ENCODE results near the gene DCPS.
"Not testable (repeated sequence)": the region's sequence is repeated elsewhere in the genome, so short reads cannot be mapped to it uniquely, and the experiment has no call there.

The DCPS gene

DNA sequence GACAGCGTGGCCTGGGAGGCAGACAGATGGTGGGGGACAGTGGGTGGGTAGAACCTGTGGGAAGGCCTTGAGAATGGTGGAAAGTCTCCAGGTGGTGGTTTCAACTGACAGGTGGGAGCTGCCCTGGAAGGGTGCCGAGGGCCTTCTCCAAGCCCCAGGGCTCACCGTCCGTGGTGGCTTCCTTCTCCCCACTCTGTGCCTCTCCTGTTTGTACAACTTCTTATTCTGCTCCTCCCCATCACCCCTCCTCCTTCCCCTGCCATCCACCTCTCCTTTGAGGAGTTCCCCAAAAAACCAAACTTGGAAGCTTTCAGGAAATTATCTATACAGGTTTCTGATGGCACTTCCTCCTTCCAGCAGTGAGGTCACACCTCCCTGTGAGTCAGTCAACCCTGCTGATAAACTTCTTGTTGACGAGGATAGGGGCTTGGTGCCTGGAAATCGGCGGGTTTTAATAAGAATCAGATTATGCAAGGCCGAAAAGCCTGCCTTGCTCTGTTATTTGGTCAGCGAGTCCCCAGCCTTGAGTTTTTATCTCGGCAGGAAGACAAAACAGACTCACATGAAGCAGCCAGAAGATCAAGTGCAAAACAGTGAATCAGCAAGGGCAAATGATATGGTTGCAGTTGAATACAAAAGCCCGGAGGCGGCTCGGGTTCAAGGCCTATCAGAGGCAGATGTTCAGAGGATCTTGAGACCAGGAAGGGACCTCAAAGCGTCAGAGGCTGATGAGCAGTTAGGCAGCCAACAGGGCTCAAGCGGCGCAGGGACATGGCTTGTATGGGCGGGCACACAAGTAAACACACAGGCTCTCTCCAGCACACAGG lies 42.1 kb downstream of the DCPS start:
- ChIA-PET POLR2A (no interaction called here), CTCF (interaction anchor here (1.0 kb wide), 1 partner anchor 35 kb away, joined by 3 read pairs; no protein-coding TSS in a partner anchor)
- TF ChIP-seq, protein P1, sequence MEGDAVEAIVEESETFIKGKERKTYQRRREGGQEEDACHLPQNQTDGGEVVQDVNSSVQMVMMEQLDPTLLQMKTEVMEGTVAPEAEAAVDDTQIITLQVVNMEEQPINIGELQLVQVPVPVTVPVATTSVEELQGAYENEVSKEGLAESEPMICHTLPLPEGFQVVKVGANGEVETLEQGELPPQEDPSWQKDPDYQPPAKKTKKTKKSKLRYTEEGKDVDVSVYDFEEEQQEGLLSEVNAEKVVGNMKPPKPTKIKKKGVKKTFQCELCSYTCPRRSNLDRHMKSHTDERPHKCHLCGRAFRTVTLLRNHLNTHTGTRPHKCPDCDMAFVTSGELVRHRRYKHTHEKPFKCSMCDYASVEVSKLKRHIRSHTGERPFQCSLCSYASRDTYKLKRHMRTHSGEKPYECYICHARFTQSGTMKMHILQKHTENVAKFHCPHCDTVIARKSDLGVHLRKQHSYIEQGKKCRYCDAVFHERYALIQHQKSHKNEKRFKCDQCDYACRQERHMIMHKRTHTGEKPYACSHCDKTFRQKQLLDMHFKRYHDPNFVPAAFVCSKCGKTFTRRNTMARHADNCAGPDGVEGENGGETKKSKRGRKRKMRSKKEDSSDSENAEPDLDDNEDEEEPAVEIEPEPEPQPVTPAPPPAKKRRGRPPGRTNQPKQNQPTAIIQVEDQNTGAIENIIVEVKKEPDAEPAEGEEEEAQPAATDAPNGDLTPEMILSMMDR (IDR thresholded peaks at IDR 0.05; ENCODE audit: insufficient read depth, low read length, missing control alignments): no peak
- no peak for DNase-seq (ENCODE audit: low read depth, low spot score)
- H3K4me3 ChIP-seq (ENCODE audit: low read depth, low read length): no peak overlapping the region

DNA sequence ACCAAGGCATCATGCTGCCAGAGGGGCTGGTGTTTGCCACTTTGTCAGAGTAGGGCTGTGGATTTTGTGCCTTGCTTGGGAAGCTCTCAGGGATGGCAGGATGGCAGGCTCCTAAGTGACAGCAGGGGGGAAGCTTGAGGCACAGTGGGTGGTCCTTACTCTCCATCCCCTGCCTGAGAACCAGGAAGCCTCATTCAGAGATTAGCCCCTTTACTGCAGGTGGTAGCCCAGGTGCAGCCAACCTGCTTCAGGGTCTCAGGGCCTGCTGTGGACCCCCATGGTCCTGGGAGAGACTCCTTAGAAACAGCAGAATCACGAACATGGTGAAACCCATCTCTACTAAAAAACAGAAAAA lies 42.7 kb downstream of the DCPS start:
- DNase-seq (ENCODE audit: low read depth, low spot score): no peak
- no peak overlapping the region for H3K4me3 ChIP-seq (ENCODE audit: low read depth, low read length)
- TF ChIP-seq, protein P1 (IDR thresholded peaks at IDR 0.05; ENCODE audit: insufficient read depth, low read length, missing control alignments): no peak
- ChIA-PET CTCF (no interaction called here), POLR2A (no interaction called here)

DNA sequence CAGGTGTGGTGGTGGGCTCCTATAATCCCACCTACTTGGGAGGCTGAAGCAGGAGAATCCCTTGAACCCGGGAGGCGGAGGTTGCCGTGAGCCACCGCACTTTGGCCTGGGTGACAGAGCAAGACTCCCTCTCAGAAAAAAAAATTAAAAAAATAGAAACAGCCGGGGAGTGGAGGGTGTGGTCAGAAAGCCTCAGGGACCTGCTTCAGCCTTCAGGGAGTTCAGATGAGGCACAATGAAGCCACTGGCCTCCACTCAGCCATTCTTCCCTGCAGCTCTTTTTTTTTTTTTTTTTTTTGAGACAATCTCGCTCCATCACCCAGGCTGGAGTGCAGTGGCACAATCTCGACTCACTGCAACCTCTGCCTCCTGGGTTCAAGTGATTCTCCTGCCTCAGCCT lies 43.1 kb downstream of the DCPS start:
- POLR2A ChIA-PET; H3K4me3 ChIP-seq (ENCODE audit: low read depth, low read length); CTCF ChIA-PET; DNase-seq (ENCODE audit: low read depth, low spot score): not testable (repeated sequence)

DNA sequence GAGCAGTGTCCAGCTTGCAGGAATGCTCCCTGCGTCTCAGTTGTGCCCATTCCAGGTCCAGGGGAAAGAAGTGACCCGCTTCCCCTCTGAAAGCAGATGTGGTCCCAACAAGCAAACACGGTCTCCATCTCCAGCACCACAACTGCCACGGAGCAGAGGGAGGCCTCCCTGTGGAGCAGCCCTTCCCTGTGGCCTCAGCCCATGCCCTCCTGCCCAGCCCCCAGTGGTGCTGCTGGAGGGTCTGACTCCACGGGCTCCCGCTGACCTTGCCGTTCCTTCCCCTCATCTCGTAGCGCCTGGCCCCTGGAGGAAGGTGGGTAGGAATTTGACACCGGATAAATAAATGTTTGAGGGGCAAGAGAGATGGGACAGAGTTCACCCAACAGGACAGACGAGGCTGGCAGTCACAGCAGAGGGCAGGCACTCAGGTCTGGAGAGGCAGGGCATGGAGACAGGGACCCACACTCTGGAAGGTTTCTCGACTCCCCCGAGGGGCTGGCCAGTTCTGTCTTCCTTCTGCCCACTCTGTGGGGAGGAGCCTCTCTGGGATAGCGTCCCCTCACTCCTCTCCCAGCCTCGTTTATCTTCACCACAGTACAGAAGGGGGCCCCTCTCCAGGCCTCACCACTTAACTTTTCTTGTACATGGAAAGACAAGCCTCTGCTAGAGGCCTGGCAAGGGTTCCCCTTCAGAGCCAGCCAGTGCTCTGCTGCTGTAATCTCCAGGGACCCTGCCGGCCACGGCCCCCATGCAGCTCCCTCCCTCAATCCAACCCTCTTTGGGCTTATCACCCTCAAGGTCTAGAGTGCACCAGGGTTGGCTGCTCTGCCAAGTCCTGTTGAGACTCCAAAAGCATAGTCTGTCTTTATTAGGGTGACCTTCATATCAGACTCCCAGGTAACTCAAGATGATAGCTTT lies 44.1 kb downstream of the DCPS start:
- no peak overlapping the region for H3K4me3 ChIP-seq (ENCODE audit: low read depth, low read length)
- no peak for DNase-seq (ENCODE audit: low read depth, low spot score)
- ChIA-PET POLR2A (interaction anchor here (0.6 to 1.1 kb wide), 2 partner anchors 13 to 30 kb away, joined by 3 to 4 read pairs; no protein-coding TSS in a partner anchor), CTCF (interaction anchor here (0.8 to 0.9 kb wide), 3 partner anchors 11 to 39 kb away, joined by 3 read pairs; no protein-coding TSS in a partner anchor)
- TF ChIP-seq, protein P1 (IDR thresholded peaks at IDR 0.05; ENCODE audit: insufficient read depth, low read length, missing control alignments): no peak

DNA sequence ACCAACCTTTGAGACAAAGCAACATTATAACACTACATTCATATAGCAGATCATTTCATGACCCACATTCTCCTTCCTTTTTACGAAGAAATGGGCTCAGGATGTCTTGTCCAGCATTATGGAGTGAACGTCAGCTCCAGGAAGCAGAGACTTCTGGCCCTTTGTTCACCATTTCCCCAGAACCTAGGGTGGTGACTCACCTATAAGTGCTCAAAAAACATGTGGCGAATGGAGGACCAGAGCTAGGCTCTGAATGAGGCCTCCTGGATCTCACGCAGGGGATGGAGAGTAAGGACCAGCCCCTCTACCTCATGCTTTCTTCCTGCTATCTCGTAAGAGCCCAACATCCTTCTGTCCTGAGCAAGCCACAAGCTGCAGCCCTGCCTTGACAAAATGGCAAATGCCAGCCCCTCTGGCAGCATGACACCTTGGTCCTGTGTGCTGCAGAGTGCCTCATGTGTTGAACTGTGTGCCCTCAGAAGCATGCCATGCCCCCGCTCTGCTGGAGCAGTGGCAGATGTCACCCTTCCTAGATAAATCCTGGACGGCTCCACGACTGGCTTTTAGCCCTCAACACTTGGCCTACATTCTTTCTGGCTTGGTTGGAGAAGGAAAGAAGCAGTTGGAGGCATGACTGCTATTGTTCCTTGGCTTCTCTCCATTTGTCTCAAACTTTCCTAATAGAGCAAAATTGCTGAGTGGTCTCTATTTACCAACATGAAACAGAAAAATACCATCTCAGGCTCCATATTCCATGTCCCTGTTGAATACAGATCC lies 45.1 kb downstream of the DCPS start:
- H3K4me3 ChIP-seq (ENCODE audit: low read depth, low read length): no peak overlapping the region
- DNase-seq (ENCODE audit: low read depth, low spot score): no peak
- ChIA-PET CTCF (interaction anchor here (0.8 to 0.9 kb wide), 3 partner anchors 10 to 40 kb away, joined by 3 read pairs; no protein-coding TSS in a partner anchor), POLR2A (interaction anchor here (0.6 to 1.1 kb wide), 2 partner anchors 14 to 31 kb away, joined by 3 to 4 read pairs; no protein-coding TSS in a partner anchor)
- TF ChIP-seq, protein P1 (IDR thresholded peaks at IDR 0.05; ENCODE audit: insufficient read depth, low read length, missing control alignments): no peak

DNA sequence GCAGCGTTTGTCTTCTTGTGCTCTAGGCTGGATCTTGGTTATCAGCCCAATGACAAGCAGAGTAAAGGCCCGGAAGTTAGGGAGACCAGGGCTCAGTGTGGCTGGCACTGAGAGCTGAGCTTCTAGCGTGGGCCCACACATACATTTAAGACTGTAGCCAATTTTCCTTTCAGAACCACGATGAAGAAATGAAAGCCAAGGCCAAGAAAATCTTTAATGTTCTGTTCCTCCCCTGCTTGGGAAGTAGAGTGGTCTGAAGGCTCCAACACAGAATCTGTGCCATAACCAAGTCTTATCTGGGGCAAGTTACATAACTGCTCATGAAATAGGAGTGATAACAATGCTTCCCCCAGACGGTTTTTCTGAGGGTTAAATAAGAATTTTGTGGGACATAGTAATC lies 47.0 kb downstream of the DCPS start:
- DNase-seq (ENCODE audit: low read depth, low spot score): no peak
- CTCF ChIA-PET: no interaction called here
- no peak overlapping the region for H3K4me3 ChIP-seq (ENCODE audit: low read depth, low read length)
- POLR2A ChIA-PET: no interaction called here
- TF ChIP-seq, protein P1 (IDR thresholded peaks at IDR 0.05; ENCODE audit: insufficient read depth, low read length, missing control alignments): no peak

Data from AG04449 (cell line).